ENCODE measurements around the gene DOCK8. TPM values are rescaled to one million over a fixed set of nuclear protein-coding genes. Genes with fewer than 3 reads are reported as not detected.

Gene DOCK8
- total and polyA plus RNA-seq, 2 of the 13 experiments (the other 11 are each of a cell fraction or from before 2014, with no cell fraction given) = 0.28 to 0.38 TPM

- TF ChIP-seq ARID4A (CRISPR knock-in tag; IDR thresholded peaks at IDR 0.05; ENCODE audit: borderline replicate concordance) = peak; percentile 33; the same call in 1 of the 2 replicates
- no peak for TF ChIP-seq IRF1 (CRISPR knock-in tag; IDR thresholded peaks at IDR 0.05; ENCODE audit: low read depth)
- TF ChIP-seq ZNF124 (CRISPR knock-in tag; IDR thresholded peaks at IDR 0.05) = no peak
- TF ChIP-seq TFDP2 (CRISPR knock-in tag; IDR thresholded peaks at IDR 0.05) = peak; percentile 29; the same call in 1 of the 2 replicates
- no peak for TF ChIP-seq ATF1 (CRISPR knock-in tag; IDR thresholded peaks at IDR 0.05)
- TF ChIP-seq NFYB (CRISPR knock-in tag; IDR thresholded peaks at IDR 0.05) = no peak
- TF ChIP-seq PLRG1 (conservative IDR thresholded peaks at IDR 0.05) = no peak
- peak; percentile 55; the same call in 1 of the 2 replicates for TF ChIP-seq BRF2 (CRISPR knock-in tag; IDR thresholded peaks at IDR 0.05)
- peak; percentile 92 for TF ChIP-seq MTF2 (CRISPR knock-in tag; IDR thresholded peaks at IDR 0.05; ENCODE audit: borderline replicate concordance)
- TF ChIP-seq MAFK (conservative IDR thresholded peaks at IDR 0.05 in 1 of 2, IDR thresholded peaks at IDR 0.05 in 1 of 2; ENCODE audit: low read length in 2 of 2) = no peak
- no peak for TF ChIP-seq RELA (CRISPR knock-in tag; IDR thresholded peaks at IDR 0.05)
- TF ChIP-seq ZNF687 (CRISPR knock-in tag; IDR thresholded peaks at IDR 0.05) = peak; percentile 85
- TF ChIP-seq MTF1 (CRISPR knock-in tag; IDR thresholded peaks at IDR 0.05) = no peak
- TF ChIP-seq ZNF713 (CRISPR knock-in tag; IDR thresholded peaks at IDR 0.05) = no peak
- no peak for TF ChIP-seq ATM (IDR thresholded peaks at IDR 0.05; ENCODE audit: borderline replicate concordance)
- TF ChIP-seq AGO1 (IDR thresholded peaks at IDR 0.05; ENCODE audit: low read depth, low read length, poor library complexity, severe bottlenecking) = peak; percentile 32
- TF ChIP-seq ZSCAN12 (CRISPR knock-in tag; IDR thresholded peaks at IDR 0.05) = no peak
- no peak for TF ChIP-seq ZNF672 (CRISPR knock-in tag; IDR thresholded peaks at IDR 0.05)
These were observed at the start of gene DOCK8 (continued) for GRCh38 chr9:214648-215493.
